GM10266 (cell line): ENCODE measurements around the gene FARP1.

Experiments
- DNase-seq: peaks from one replicate; pipeline ENCODE4 v3.0.0; 2012; ENCODE audit errors: extremely low spot score
- CTCF ChIP-seq: IDR thresholded peaks from 2 replicates; pipeline ENCODE4 v1.5.1; 2012; ENCODE audit warnings: mild to moderate bottlenecking, low read depth; ENCODE audit not compliant: control insufficient read depth, insufficient read depth; ENCODE audit errors: missing control alignments

FARP1 gene

DNA sequence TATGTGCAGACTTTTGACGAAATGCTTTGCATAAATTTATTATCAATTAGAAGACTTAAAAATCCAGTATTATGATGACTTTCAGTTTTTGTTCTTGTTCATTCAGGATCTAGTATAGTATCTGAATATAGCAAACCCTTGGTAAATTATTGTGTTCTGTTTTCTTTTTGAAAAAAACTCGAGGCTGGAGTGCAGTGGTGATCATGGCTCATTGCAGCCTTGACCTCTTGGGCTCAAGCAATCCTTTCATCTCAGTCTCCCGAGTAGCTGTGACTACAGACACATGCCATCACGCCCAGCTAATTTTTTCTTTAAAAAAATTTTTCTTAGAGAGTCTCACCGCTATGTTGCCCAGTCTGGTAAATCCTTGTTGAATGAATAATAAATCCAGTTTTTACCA is 4.6 kb downstream of the FARP1 start:
- TF ChIP-seq CTCF, result no peak
- no peak for DNase-seq

GRCh38 chr13:98150832-98151479 is 8.1 kb downstream of the FARP1 start:
- TF ChIP-seq CTCF, result no peak
- DNase-seq, result no peak

GRCh38 chr13:98155475-98156109 is 12.7 kb downstream of the FARP1 start:
- no peak for TF ChIP-seq CTCF
- no peak for DNase-seq

- DNase-seq, result no peak
- no peak for TF ChIP-seq CTCF
These were observed 13.4 kb downstream of the FARP1 start for GRCh38 chr13:98156259-98156658.

GRCh38 chr13:98157188-98157587 is 14.3 kb downstream of the FARP1 start:
- DNase-seq, result no peak
- no peak for TF ChIP-seq CTCF

GRCh38 chr13:98157609-98158008 is 14.7 kb downstream of the FARP1 start:
- no peak for TF ChIP-seq CTCF
- no peak for DNase-seq

DNA sequence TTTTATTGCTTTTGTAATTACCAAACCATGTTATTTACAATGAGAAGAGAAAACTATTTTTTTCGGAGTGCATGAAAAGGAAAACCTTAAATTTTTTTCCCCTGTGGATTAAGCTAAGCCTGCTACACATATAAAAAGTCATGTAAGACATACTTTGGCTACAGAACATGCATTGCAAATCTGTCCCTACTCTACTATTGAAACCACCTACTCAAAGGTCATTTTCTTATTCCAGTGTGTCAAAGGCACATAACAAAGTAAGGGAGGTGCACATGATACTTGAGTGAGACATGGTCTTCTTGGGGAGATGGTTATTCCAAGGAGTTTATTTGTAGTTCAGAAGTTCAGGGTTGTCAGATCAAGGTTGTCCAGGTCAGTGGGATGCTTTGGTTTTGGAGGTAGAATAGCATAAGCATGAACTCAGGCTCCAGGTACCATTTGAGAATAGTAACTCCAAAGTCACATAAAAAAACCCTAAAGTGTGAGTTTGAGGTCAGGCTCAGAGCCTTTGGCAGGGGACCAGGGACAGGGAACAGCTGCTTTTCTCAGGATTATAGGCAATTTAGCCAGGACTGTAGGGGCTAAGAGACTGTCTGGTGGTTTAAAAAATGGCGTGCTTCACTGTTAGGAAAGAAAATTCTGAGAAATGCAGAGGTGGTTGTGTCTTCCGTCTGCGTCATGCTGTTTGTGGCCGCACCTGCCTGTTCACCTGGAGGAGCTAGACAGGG is 15.4 kb downstream of the FARP1 start:
- DNase-seq, result no peak
- no peak for TF ChIP-seq CTCF
